GM12878 (cell line): ENCODE results near the gene S100A12. TPM values are rescaled to one million over a fixed set of nuclear protein-coding genes. Genes with fewer than 3 reads are reported as not detected.

Experiments
- BACH1 ChIP-seq: fragments of 450-650 bp; IDR thresholded peaks from 2 replicates; pipeline ENCODE4 v1.6.1; 2017; ENCODE audit warnings: mild to moderate bottlenecking, borderline replicate concordance
- BCLAF1 ChIP-seq: fragments of 450-650 bp; IDR thresholded peaks from 2 replicates; pipeline ENCODE4 v1.6.1; 2017; ENCODE audit warnings: antibody characterized with exemption, mild to moderate bottlenecking, moderate library complexity
- BHLHE40 ChIP-seq, 2 experiments: fragments of 450-650 bp in 1 of 2; IDR thresholded peaks; 2 replicates each; pipeline ENCODE4 v1.6.1; 2011 to 2017; ENCODE audit warnings: low read depth in 2 of 2, borderline replicate concordance in 1 of 2, improper control_type of control experiment in 1 of 2, low read length in 1 of 2, mild to moderate bottlenecking in 1 of 2
- CEBPZ ChIP-seq: fragments of 150-350 bp; IDR thresholded peaks from 2 replicates; pipeline ENCODE4 v1.6.1; 2016; ENCODE audit warnings: low read depth, low read length
- ETV6 ChIP-seq, 2 experiments: fragments of 450-650 bp in 1 of 2; IDR thresholded peaks in 1 of 2; conservative IDR thresholded peaks in 1 of 2; 2 replicates each; pipeline ENCODE4 v1.6.1; 2014; ENCODE audit warnings: antibody characterized with exemption in 1 of 2, borderline replicate concordance in 1 of 2, low read depth in 1 of 2, mild to moderate bottlenecking in 1 of 2, moderate library complexity in 1 of 2
- EZH2 ChIP-seq: IDR thresholded peaks from 2 replicates; pipeline ENCODE4 v1.6.1; 2012; ENCODE audit warnings: low read depth, mild to moderate bottlenecking, control low read depth, inconsistent platforms, low read length, borderline replicate concordance; ENCODE audit not compliant: control insufficient read depth
- FOXK2 ChIP-seq: fragments of 450-650 bp; IDR thresholded peaks from 2 replicates; pipeline ENCODE4 v1.6.1; 2017; ENCODE audit warnings: mild to moderate bottlenecking, moderate library complexity
- HDAC2 ChIP-seq: fragments of 200-600 bp; sonication (generic); IDR thresholded peaks from 2 replicates; pipeline ENCODE4 v1.6.1; 2017
- JUND ChIP-seq: IDR thresholded peaks from 2 replicates; pipeline ENCODE4 v1.6.1; 2012; ENCODE audit warnings: low read depth, mild to moderate bottlenecking, low read length, improper control_type of control experiment, moderate library complexity
- RELA ChIP-seq: fragments of 450-650 bp; IDR thresholded peaks from 2 replicates; pipeline ENCODE4 v1.8.0; 2014; ENCODE audit warnings: borderline replicate concordance; ENCODE audit not compliant: partially characterized antibody
- REST ChIP-seq: IDR thresholded peaks from 2 replicates; pipeline ENCODE4 v1.6.1; 2012; ENCODE audit warnings: mild to moderate bottlenecking, low read depth, low read length
- USF2 ChIP-seq: IDR thresholded peaks from 2 replicates; pipeline ENCODE4 v1.6.1; 2011; ENCODE audit warnings: low read depth, low read length, improper control_type of control experiment, borderline replicate concordance
- ZNF687 ChIP-seq: fragments of 450-650 bp; IDR thresholded peaks from 2 replicates; pipeline ENCODE4 v1.6.1; 2017; ENCODE audit warnings: mild to moderate bottlenecking, moderate library complexity
- polyA plus RNA-seq, 11 experiments: library from polyadenylated mRNA; depleted of rRNA in 4 of 11; unstranded in 6 of 11; stranded (reverse) in 5 of 11; fragments of >200 nt; fragmentation: Nextera tagmentation in 4 of 11; fragmentation: Illumina TruSeq in 1 of 11; extraction: Ambion mirVana in 4 of 11; extraction: Trizol in 1 of 11; gene quantifications; 1 replicate in 1 of 11; 2 replicates in 10 of 11; pipeline versions ENCODE4 v1.2.1 to v1.2.3, GENCODE V29; 2011 to 2016; ENCODE audit warnings: inconsistent platforms in 2 of 11, missing spikeins in 2 of 11, low read depth in 1 of 11
- total RNA-seq, 4 experiments: library from RNA; depleted of rRNA in 3 of 4; stranded (reverse); fragments of >200 nt in 3 of 4; fragmentation: Illumina TruSeq in 1 of 4; extraction: Trizol in 1 of 4; gene quantifications; 2 replicates each; pipeline versions ENCODE4 v1.2.1 to v1.2.3, GENCODE V29; 2013 to 2021

Gene S100A12
- total and polyA plus RNA-seq, 10 of the 15 experiments (the other 5 are each of a cell fraction or from before 2014, with no cell fraction given): not detected

- TF ChIP-seq BCLAF1 (no peak), HDAC2 (no peak), EZH2 (no peak), ZNF687 (no peak; the same call in 1 of the 2 replicates), BACH1 (no peak), ETV6 (conservative IDR thresholded peaks at IDR 0.05 in 1 of 2, IDR thresholded peaks at IDR 0.05 in 1 of 2; ENCODE audit: borderline replicate concordance in 1 of 2, low read depth in 1 of 2) (no peak), BHLHE40 (IDR thresholded peaks at IDR 0.05; ENCODE audit: borderline replicate concordance in 1 of 2, low read depth in 2 of 2, low read length in 1 of 2) (peak in 1 of 2 experiments; percentile 20; a peak in 1 of 4 replicates), FOXK2 (no peak), CEBPZ (no peak), USF2 (no peak), JUND (no peak), RELA (peak; percentile 7), REST (no peak)
These were observed 29.2 kb downstream of the S100A12 start (continued) for GRCh38 chr1:153346077-153346723.
